HG03460 (cell line): ENCODE results near the gene PAM.
"Not testable (repeated sequence)": the region's sequence is repeated elsewhere in the genome, so short reads cannot be mapped to it uniquely, and the experiment has no call there.

Experiments
- ATAC-seq: cut with Tn5 transposase; IDR thresholded peaks from one replicate; pipeline ENCODE4 v1.9.1; 2021; ENCODE audit not compliant: unreplicated experiment

PAM gene

GRCh38 chr5:102891175-102891574 lies 136.1 kb downstream of the PAM start:
- ATAC-seq: no peak

GRCh38 chr5:102893942-102894341 lies 138.8 kb downstream of the PAM start:
- ATAC-seq: no peak

- ATAC-seq: no peak
These were observed 140.1 kb downstream of the PAM start for GRCh38 chr5:102895234-102895633.

- ATAC-seq: no peak
These were observed 140.9 kb downstream of the PAM start for GRCh38 chr5:102895976-102896375.

GRCh38 chr5:102901424-102902134 lies 146.5 kb downstream of the PAM start:
- ATAC-seq: no peak

GRCh38 chr5:102902135-102902448 lies 147.0 kb downstream of the PAM start:
- no peak for ATAC-seq

- ATAC-seq: no peak
These were observed 147.5 kb downstream of the PAM start for GRCh38 chr5:102902647-102903046.

GRCh38 chr5:102903074-102903871 lies 148.2 kb downstream of the PAM start:
- ATAC-seq: no peak

GRCh38 chr5:102905056-102905455 lies 150.0 kb downstream of the PAM start:
- ATAC-seq: no peak

GRCh38 chr5:102907099-102907498 lies 152.0 kb downstream of the PAM start:
- ATAC-seq: not testable (repeated sequence)

GRCh38 chr5:102910240-102911226 lies 155.4 kb downstream of the PAM start:
- no peak for ATAC-seq

GRCh38 chr5:102911973-102912372 lies 156.9 kb downstream of the PAM start:
- ATAC-seq: no peak

- no peak for ATAC-seq
These were observed 161.0 kb downstream of the PAM start for GRCh38 chr5:102916109-102916508.

- no peak for ATAC-seq
These were observed 164.0 kb downstream of the PAM start for GRCh38 chr5:102918986-102919610.

- ATAC-seq: no peak
These were observed 165.7 kb downstream of the PAM start for GRCh38 chr5:102920762-102921161.

GRCh38 chr5:102921341-102922044 lies 166.4 kb downstream of the PAM start:
- ATAC-seq: no peak

GRCh38 chr5:102922111-102922720 lies 167.1 kb downstream of the PAM start:
- ATAC-seq: no peak

GRCh38 chr5:102922799-102923477 lies 167.8 kb downstream of the PAM start:
- no peak for ATAC-seq

- no peak for ATAC-seq
These were observed 169.9 kb downstream of the PAM start for GRCh38 chr5:102924963-102925362.
